HepG2 (cell line): ENCODE data around the gene AAMP. TPM values are rescaled to one million over a fixed set of nuclear protein-coding genes. Genes with fewer than 3 reads are reported as not detected.
A peak's percentile ranks its signal among the peaks of the same experiment; 100 is the strongest.

Experiments used
- CCDC6 ChIP-seq: sonication (generic); formaldehyde crosslinking; IDR thresholded peaks from 2 replicates; pipeline ENCODE4 v1.8.1; 2022; ENCODE audit warnings: mild to moderate bottlenecking, missing genetic modification reagents, moderate library complexity
- CREB3 ChIP-seq: sonication (generic); formaldehyde crosslinking; IDR thresholded peaks from 2 replicates; pipeline ENCODE4 v1.5.0; 2020; ENCODE audit warnings: missing genetic modification reagents
- DR1 ChIP-seq: sonication (generic); formaldehyde crosslinking; IDR thresholded peaks from 2 replicates; pipeline ENCODE4 v1.8.0; 2021; ENCODE audit warnings: mild to moderate bottlenecking, missing genetic modification reagents, inconsistent platforms
- ELF1 ChIP-seq: sonication (generic); formaldehyde crosslinking; IDR thresholded peaks from 2 replicates; pipeline ENCODE4 v1.4.0; 2020; ENCODE audit warnings: missing genetic modification reagents
- FUBP1 ChIP-seq: sonication (generic); formaldehyde crosslinking; IDR thresholded peaks from 2 replicates; pipeline ENCODE4 v1.5.1; 2020; ENCODE audit warnings: missing genetic modification reagents, mild to moderate bottlenecking, borderline replicate concordance
- HOXA3 ChIP-seq: sonication (generic); formaldehyde crosslinking; IDR thresholded peaks from 2 replicates; pipeline ENCODE4 v1.5.0; 2020; ENCODE audit warnings: missing genetic modification reagents
- JUNB ChIP-seq: sonication (generic); formaldehyde crosslinking; IDR thresholded peaks from 2 replicates; pipeline ENCODE4 v1.8.0; 2022; ENCODE audit warnings: missing genetic modification reagents, mild to moderate bottlenecking, borderline replicate concordance
- KDM5A ChIP-seq: fragments of 200-600 bp; sonication (generic); IDR thresholded peaks from 2 replicates; pipeline ENCODE4 v1.7.0; 2018; ENCODE audit warnings: antibody characterized with exemption, mild to moderate bottlenecking, low read length, borderline replicate concordance
- MEF2D ChIP-seq: sonication (generic); formaldehyde crosslinking; IDR thresholded peaks from 2 replicates; pipeline ENCODE4 v1.5.1; 2020; ENCODE audit warnings: mild to moderate bottlenecking, missing genetic modification reagents
- MLLT10 ChIP-seq: sonication (generic); formaldehyde crosslinking; IDR thresholded peaks from 2 replicates; pipeline ENCODE4 v1.4.0; 2020; ENCODE audit warnings: missing genetic modification reagents
- MTF2 ChIP-seq: sonication (generic); formaldehyde crosslinking; IDR thresholded peaks from 2 replicates; pipeline ENCODE4 v1.5.0; 2020; ENCODE audit warnings: missing genetic modification reagents, borderline replicate concordance
- RBM22 ChIP-seq: fragments of 200-400 bp; formaldehyde crosslinking; optimal IDR thresholded peaks from 2 replicates; pipeline ENCODE3; 2017; ENCODE audit warnings: mild to moderate bottlenecking, low read length, moderate library complexity
- REL ChIP-seq: sonication (generic); formaldehyde crosslinking; conservative IDR thresholded peaks from 2 replicates; pipeline ENCODE4 v1.8.0; 2022; ENCODE audit warnings: mild to moderate bottlenecking, missing genetic modification reagents, moderate library complexity
- SRY ChIP-seq: sonication (generic); formaldehyde crosslinking; IDR thresholded peaks from 2 replicates; pipeline ENCODE4 v1.8.0; 2022; ENCODE audit warnings: mild to moderate bottlenecking, missing genetic modification reagents
- TMF1 ChIP-seq: sonication (generic); formaldehyde crosslinking; IDR thresholded peaks from 2 replicates; pipeline ENCODE4 v1.8.1; 2022; ENCODE audit warnings: low read depth, missing genetic modification reagents
- ZBTB1 ChIP-seq: sonication (generic); formaldehyde crosslinking; IDR thresholded peaks from 2 replicates; pipeline ENCODE4 v1.4.0; 2020; ENCODE audit warnings: missing genetic modification reagents, borderline replicate concordance
- ZBTB39 ChIP-seq: sonication (generic); formaldehyde crosslinking; IDR thresholded peaks from 2 replicates; pipeline ENCODE4 v1.5.0; 2020; ENCODE audit warnings: missing genetic modification reagents
- ZFY ChIP-seq: sonication (generic); formaldehyde crosslinking; IDR thresholded peaks from 2 replicates; pipeline ENCODE4 v1.4.0; 2020; ENCODE audit warnings: missing genetic modification reagents
- ZMAT3 ChIP-seq: sonication (generic); formaldehyde crosslinking; conservative IDR thresholded peaks from 2 replicates; pipeline ENCODE4 v1.7.0; 2021; ENCODE audit warnings: missing genetic modification reagents
- ZNF296 ChIP-seq: sonication (generic); formaldehyde crosslinking; conservative IDR thresholded peaks from 2 replicates; pipeline ENCODE4 v1.5.0; 2020; ENCODE audit warnings: mild to moderate bottlenecking, missing genetic modification reagents
- ZNF772 ChIP-seq: sonication (generic); formaldehyde crosslinking; IDR thresholded peaks from 2 replicates; pipeline ENCODE4 v1.5.0; 2020; ENCODE audit warnings: mild to moderate bottlenecking, missing genetic modification reagents
- ZNF775 ChIP-seq: sonication (generic); formaldehyde crosslinking; IDR thresholded peaks from 2 replicates; pipeline ENCODE4 v1.4.0; 2020; ENCODE audit warnings: missing genetic modification reagents, mild to moderate bottlenecking, moderate library complexity, borderline replicate concordance
- ZZZ3 ChIP-seq: sonication (generic); formaldehyde crosslinking; IDR thresholded peaks from 2 replicates; pipeline ENCODE4 v1.4.0; 2020; ENCODE audit warnings: missing genetic modification reagents, mild to moderate bottlenecking, borderline replicate concordance
- polyA plus RNA-seq, 8 experiments: library from polyadenylated mRNA; depleted of rRNA in 3 of 8; stranded (reverse) in 7 of 8; unstranded in 1 of 8; fragments of >200 nt; fragmentation: Illumina TruSeq in 4 of 8; extraction: Trizol in 4 of 8; gene quantifications; 2 replicates each; pipeline versions ENCODE4 v1.2.1 to v1.2.3, GENCODE V29; 2011 to 2016; ENCODE audit warnings: low read depth in 4 of 8, missing spikeins in 1 of 8, mixed read lengths in 1 of 8; ENCODE audit not compliant: insufficient read depth in 1 of 8
- total RNA-seq, 5 experiments: library from RNA; depleted of rRNA; stranded (reverse); fragments of >200 nt; fragmentation: Illumina TruSeq; extraction: Trizol; gene quantifications; 2 replicates each; pipeline ENCODE4 v1.2.3, GENCODE V29; 2016; ENCODE audit warnings: low read depth in 1 of 5
- TF ChIP-seq, protein P1 (sequence below): fragments of 450-650 bp; IDR thresholded peaks from 2 replicates; pipeline ENCODE4 v1.6.1; 2017

Gene AAMP
- total and polyA plus RNA-seq, 2 of the 13 experiments (the other 11 are each of a cell fraction or from before 2014, with no cell fraction given) = 110 to 186 TPM

DNA sequence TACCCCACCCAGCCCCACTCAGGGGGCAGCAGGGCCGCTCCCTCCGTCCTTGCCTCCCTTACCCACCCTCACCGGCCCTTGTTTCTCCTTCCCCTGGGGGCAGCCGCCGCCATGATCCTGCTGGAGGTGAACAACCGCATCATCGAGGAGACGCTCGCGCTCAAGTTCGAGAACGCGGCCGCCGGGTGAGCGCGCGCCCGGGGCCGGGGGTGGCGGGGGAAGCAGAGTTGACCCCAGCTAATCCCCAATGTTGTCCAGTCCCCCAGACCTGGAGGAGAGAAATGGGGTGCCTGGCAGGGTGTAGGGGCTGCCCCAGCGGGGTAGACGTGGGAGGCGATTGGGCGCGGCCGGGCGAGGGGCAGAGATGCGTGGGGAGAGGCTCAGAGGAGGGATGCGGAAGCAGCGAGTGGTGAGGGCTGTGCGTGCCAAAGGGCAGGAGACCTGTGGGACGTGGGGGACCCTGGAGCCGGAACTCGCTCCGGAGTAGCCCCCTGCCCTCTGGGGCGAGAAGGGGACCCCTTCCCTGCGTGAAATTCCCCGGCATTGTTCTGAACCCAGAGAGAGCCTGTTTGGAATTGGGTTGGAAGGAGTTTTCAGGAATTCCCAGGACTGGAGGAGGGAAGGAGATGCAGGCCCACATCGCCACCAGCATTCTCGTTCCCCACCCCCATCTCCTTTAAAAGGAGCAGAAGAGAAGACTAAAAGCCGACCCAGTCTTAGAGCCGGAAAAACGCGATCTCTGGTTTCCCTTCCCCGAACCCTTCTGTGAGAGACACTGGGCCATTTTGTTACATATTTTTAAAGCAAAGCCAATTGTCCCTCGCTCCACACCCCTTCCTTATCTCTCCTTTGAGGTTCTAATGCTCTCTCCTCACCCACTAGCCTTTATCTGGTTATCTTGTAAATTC lies 52.3 kb downstream of the AAMP start (continued):
- no peak for TF ChIP-seq CCDC6 (CRISPR knock-in tag)
- no peak for TF ChIP-seq HOXA3
- no peak for TF ChIP-seq MTF2 (CRISPR knock-in tag)
- TF ChIP-seq ELF1 = peak; percentile 71
- TF ChIP-seq JUNB (CRISPR knock-in tag) = no peak
- 0 out of 2 replicates have a peak, but pooled peaks have one; percentile 59 for TF ChIP-seq ZNF296 (CRISPR knock-in tag)
- no peak for TF ChIP-seq ZNF775 (CRISPR knock-in tag)
- TF ChIP-seq TMF1 (CRISPR knock-in tag) = no peak
- no peak for TF ChIP-seq ZMAT3 (CRISPR knock-in tag)
- TF ChIP-seq ZFY = 0 out of 2 replicates have a peak, but pooled peaks have one; percentile 41
- no peak for TF ChIP-seq FUBP1 (CRISPR knock-in tag)
- TF ChIP-seq DR1 (CRISPR knock-in tag) = no peak
- TF ChIP-seq KDM5A = peak; percentile 66; the same call in 1 of the 2 replicates
- no peak for TF ChIP-seq RBM22
- TF ChIP-seq CREB3 (CRISPR knock-in tag) = no peak
- no peak for TF ChIP-seq ZBTB1 (CRISPR knock-in tag)
- TF ChIP-seq ZBTB39 (CRISPR knock-in tag) = 0 out of 2 replicates have a peak, but pooled peaks have one; percentile 45
- no peak for TF ChIP-seq ZZZ3
- TF ChIP-seq ZNF772 (CRISPR knock-in tag) = peak; percentile 57; the same call in 1 of the 2 replicates
- 0 out of 2 replicates have a peak, but pooled peaks have one; percentile 18 for TF ChIP-seq MEF2D (CRISPR knock-in tag)
- TF ChIP-seq SRY (CRISPR knock-in tag) = peak; percentile 36; the same call in 1 of the 2 replicates
- TF ChIP-seq, protein P1, sequence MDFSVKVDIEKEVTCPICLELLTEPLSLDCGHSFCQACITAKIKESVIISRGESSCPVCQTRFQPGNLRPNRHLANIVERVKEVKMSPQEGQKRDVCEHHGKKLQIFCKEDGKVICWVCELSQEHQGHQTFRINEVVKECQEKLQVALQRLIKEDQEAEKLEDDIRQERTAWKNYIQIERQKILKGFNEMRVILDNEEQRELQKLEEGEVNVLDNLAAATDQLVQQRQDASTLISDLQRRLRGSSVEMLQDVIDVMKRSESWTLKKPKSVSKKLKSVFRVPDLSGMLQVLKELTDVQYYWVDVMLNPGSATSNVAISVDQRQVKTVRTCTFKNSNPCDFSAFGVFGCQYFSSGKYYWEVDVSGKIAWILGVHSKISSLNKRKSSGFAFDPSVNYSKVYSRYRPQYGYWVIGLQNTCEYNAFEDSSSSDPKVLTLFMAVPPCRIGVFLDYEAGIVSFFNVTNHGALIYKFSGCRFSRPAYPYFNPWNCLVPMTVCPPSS = no peak
- TF ChIP-seq REL (CRISPR knock-in tag) = no peak
- TF ChIP-seq MLLT10 (CRISPR knock-in tag) = no peak
